ENCODE results near the gene ATP2A2.
"Not testable (repeated sequence)": the region's sequence is repeated elsewhere in the genome, so short reads cannot be mapped to it uniquely, and the experiment has no call there.

The ATP2A2 gene

GRCh38 chr12:110370732-110371231, 89.7 kb downstream of the ATP2A2 start:
- DNase-seq = no peak

GRCh38 chr12:110371408-110372055, 90.5 kb downstream of the ATP2A2 start:
- no peak for DNase-seq

GRCh38 chr12:110372056-110372425, 91.0 kb downstream of the ATP2A2 start:
- no peak for DNase-seq

- no peak for DNase-seq
These were observed 92.0 kb downstream of the ATP2A2 start for GRCh38 chr12:110373025-110373424.

- DNase-seq = no peak
These were observed 92.4 kb downstream of the ATP2A2 start for GRCh38 chr12:110373425-110373824.

- DNase-seq = no peak
These were observed 93.0 kb downstream of the ATP2A2 start for GRCh38 chr12:110373962-110374611.

GRCh38 chr12:110378131-110378790, 97.2 kb downstream of the ATP2A2 start:
- not testable (repeated sequence) for DNase-seq

- DNase-seq = no peak
These were observed 98.2 kb downstream of the ATP2A2 start for GRCh38 chr12:110379197-110379596.

- DNase-seq = no peak
These were observed 98.6 kb downstream of the ATP2A2 start for GRCh38 chr12:110379631-110380030.

- no peak for DNase-seq
These were observed 101.6 kb downstream of the ATP2A2 start for GRCh38 chr12:110382683-110383082.

Data from stimulated activated CD4-positive, alpha-beta T cell treated with anti-CD3 and anti-CD28 coated beads, Interleukin-4, amount 100 ng/mL, for 1 hour (primary cell).